Measurements from ENCODE around the gene GRID1.

DNA sequence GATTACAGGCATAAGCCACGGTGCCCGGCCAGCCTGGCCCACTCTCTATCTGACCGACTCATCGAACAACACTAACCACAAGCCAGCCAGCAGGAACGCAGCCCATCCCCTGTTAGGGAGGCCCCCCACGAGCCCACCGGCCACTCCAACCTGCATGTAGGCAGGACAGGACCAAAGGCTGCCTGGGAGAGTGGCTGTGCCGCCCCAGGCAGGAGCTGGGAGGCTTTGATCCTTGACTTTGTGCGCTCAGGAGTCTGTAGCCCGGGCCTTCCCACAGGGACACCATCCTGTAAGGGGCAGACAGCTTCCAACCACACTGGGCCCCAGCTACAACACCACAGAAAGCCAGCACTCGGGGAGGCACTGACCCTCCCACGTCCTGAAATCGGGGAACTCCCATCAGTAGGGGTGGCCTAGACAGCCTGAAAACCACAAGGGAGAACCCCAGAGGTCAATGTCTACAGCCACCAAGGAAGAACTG is 29.4 kb downstream of the GRID1 start:
- TF ChIP-seq, protein P1, sequence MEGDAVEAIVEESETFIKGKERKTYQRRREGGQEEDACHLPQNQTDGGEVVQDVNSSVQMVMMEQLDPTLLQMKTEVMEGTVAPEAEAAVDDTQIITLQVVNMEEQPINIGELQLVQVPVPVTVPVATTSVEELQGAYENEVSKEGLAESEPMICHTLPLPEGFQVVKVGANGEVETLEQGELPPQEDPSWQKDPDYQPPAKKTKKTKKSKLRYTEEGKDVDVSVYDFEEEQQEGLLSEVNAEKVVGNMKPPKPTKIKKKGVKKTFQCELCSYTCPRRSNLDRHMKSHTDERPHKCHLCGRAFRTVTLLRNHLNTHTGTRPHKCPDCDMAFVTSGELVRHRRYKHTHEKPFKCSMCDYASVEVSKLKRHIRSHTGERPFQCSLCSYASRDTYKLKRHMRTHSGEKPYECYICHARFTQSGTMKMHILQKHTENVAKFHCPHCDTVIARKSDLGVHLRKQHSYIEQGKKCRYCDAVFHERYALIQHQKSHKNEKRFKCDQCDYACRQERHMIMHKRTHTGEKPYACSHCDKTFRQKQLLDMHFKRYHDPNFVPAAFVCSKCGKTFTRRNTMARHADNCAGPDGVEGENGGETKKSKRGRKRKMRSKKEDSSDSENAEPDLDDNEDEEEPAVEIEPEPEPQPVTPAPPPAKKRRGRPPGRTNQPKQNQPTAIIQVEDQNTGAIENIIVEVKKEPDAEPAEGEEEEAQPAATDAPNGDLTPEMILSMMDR (IDR thresholded peaks at IDR 0.05): no peak
- no peak for TF ChIP-seq EP300 (IDR thresholded peaks at IDR 0.05)
